DOHH2 (cell line): ENCODE measurements around the gene TIAM2.

Experiments used
- H3F3A ChIP-seq: fragments of 200-600 bp; sonication (generic), shearing (Covaris generic); 2 replicates; pipeline ENCODE4 v1.6.0; 2016; ENCODE audit warnings: antibody characterized with exemption, mild to moderate bottlenecking; ENCODE audit not compliant: control insufficient read depth, insufficient read depth
- H3K27ac ChIP-seq: fragments of 200-600 bp; sonication (generic); 2 replicates; pipeline ENCODE4 v1.5.1; 2014; ENCODE audit warnings: low read depth, mild to moderate bottlenecking, low read length, moderate library complexity
- H3K27me3 ChIP-seq: fragments of 200-600 bp; sonication (generic); 2 replicates; pipeline ENCODE4 v1.6.1; 2014; ENCODE audit warnings: mild to moderate bottlenecking, low read length, mixed read lengths; ENCODE audit not compliant: control insufficient read depth
- H3K36me3 ChIP-seq: fragments of 200-600 bp; sonication (generic); 2 replicates; pipeline ENCODE4 v1.6.1; 2014; ENCODE audit warnings: mild to moderate bottlenecking, low read length, moderate library complexity, mixed read lengths; ENCODE audit not compliant: control insufficient read depth
- H3K4me1 ChIP-seq: fragments of 200-600 bp; sonication (generic); 2 replicates; pipeline ENCODE4 v1.6.1; 2014; ENCODE audit warnings: mild to moderate bottlenecking, low read length, mixed read lengths; ENCODE audit not compliant: control insufficient read depth
- H3K4me2 ChIP-seq: fragments of 200-600 bp; sonication (generic); 2 replicates; pipeline ENCODE4 v1.6.0; 2014; ENCODE audit warnings: mild to moderate bottlenecking, low read length, moderate library complexity
- H3K4me3 ChIP-seq: fragments of 200-600 bp; sonication (generic); 2 replicates; pipeline ENCODE4 v1.5.1; 2014; ENCODE audit warnings: mild to moderate bottlenecking, low read length, mixed read lengths
- H3K79me2 ChIP-seq: fragments of 200-600 bp; sonication (generic); 2 replicates; pipeline ENCODE4 v1.6.1; 2014; ENCODE audit warnings: mild to moderate bottlenecking, low read length, mixed read lengths; ENCODE audit not compliant: control insufficient read depth
- H3K9me2 ChIP-seq: fragments of 200-600 bp; sonication (generic); replicated peaks from 2 replicates; pipeline ENCODE4 v1.6.1; 2014; ENCODE audit warnings: mild to moderate bottlenecking, low read length, mixed read lengths; ENCODE audit not compliant: control insufficient read depth
- H3K9me3 ChIP-seq: fragments of 200-600 bp; sonication (generic); 2 replicates; pipeline ENCODE4 v1.6.1; 2014; ENCODE audit warnings: antibody characterized with exemption, low read length, mixed read lengths; ENCODE audit not compliant: control insufficient read depth, insufficient read depth
- H4K20me1 ChIP-seq: fragments of 200-600 bp; sonication (generic); 2 replicates; pipeline ENCODE4 v1.6.0; 2014; ENCODE audit warnings: low read depth, mild to moderate bottlenecking, antibody characterized with exemption, low read length, moderate library complexity; ENCODE audit not compliant: control insufficient read depth, insufficient read depth
- CTCF ChIP-seq: fragments of 200-600 bp; sonication (generic); IDR thresholded peaks from one replicate; pipeline ENCODE4 v1.5.1; 2014; ENCODE audit warnings: antibody characterized with exemption, mild to moderate bottlenecking, low read depth, low read length; ENCODE audit not compliant: poor library complexity, severe bottlenecking
- EZH2phosphoT487 ChIP-seq: fragments of 200-600 bp; sonication (generic); IDR thresholded peaks from 2 replicates; pipeline ENCODE4 v1.6.1; 2017; ENCODE audit warnings: borderline replicate concordance, mild to moderate bottlenecking, antibody characterized with exemption, low read length, moderate library complexity, mixed read lengths

Gene TIAM2

GRCh38 chr6:155075930-155076695, 81.0 kb downstream of the TIAM2 start:
- Histone ChIP-seq H3K4me3 (no peak overlapping the region), H3K9me3 (no peaks in the 10 kb centered on the region), H3K4me1 (no peaks in the 10 kb centered on the region), H3K27ac (no peak overlapping the region), H4K20me1 (no peaks in the 10 kb centered on the region), H3F3A (no peaks in the 10 kb centered on the region), H3K79me2 (no peaks in the 10 kb centered on the region), H3K27me3 (no peaks in the 10 kb centered on the region), H3K36me3 (no peaks in the 10 kb centered on the region), H3K9me2 (no peaks in the 10 kb centered on the region), H3K4me2 (no peak overlapping the region)
- TF ChIP-seq EZH2phosphoT487 (no peak), CTCF (no peak)

GRCh38 chr6:155077331-155077730, 82.2 kb downstream of the TIAM2 start:
- no peaks in the 10 kb centered on the region for H3F3A ChIP-seq
- no peaks in the 10 kb centered on the region for H4K20me1 ChIP-seq
- no peaks in the 10 kb centered on the region for H3K27me3 ChIP-seq
- TF ChIP-seq EZH2phosphoT487 (no peak), CTCF (no peak)
- H3K36me3 ChIP-seq = no peaks in the 10 kb centered on the region
- no peak overlapping the region for H3K4me2 ChIP-seq
- no peak overlapping the region for H3K27ac ChIP-seq
- H3K4me1 ChIP-seq = no peaks in the 10 kb centered on the region
- no peaks in the 10 kb centered on the region for H3K9me3 ChIP-seq
- H3K79me2 ChIP-seq = no peaks in the 10 kb centered on the region
- no peaks in the 10 kb centered on the region for H3K9me2 ChIP-seq
- no peak overlapping the region for H3K4me3 ChIP-seq

- H3K9me3 ChIP-seq = no peaks in the 10 kb centered on the region
- H3K27ac ChIP-seq = no peak overlapping the region
- H3K4me1 ChIP-seq = no peaks in the 10 kb centered on the region
- H3K9me2 ChIP-seq = no peaks in the 10 kb centered on the region
- H3K79me2 ChIP-seq = no peaks in the 10 kb centered on the region
- no peak overlapping the region for H3K4me3 ChIP-seq
- H3K36me3 ChIP-seq = no peaks in the 10 kb centered on the region
- H3F3A ChIP-seq = no peaks in the 10 kb centered on the region
- H4K20me1 ChIP-seq = no peaks in the 10 kb centered on the region
- TF ChIP-seq CTCF (no peak), EZH2phosphoT487 (no peak)
- H3K27me3 ChIP-seq = no peaks in the 10 kb centered on the region
- H3K4me2 ChIP-seq = no peak overlapping the region
These were observed 82.7 kb downstream of the TIAM2 start for GRCh38 chr6:155077784-155078183.
